DOHH2 (cell line): ENCODE data around the gene RASAL3.

Source experiments
- H3F3A ChIP-seq: fragments of 200-600 bp; sonication (generic), shearing (Covaris generic); 2 replicates; pipeline ENCODE4 v1.6.0; 2016; ENCODE audit warnings: antibody characterized with exemption, mild to moderate bottlenecking; ENCODE audit not compliant: control insufficient read depth, insufficient read depth
- H3K27ac ChIP-seq: fragments of 200-600 bp; sonication (generic); 2 replicates; pipeline ENCODE4 v1.5.1; 2014; ENCODE audit warnings: low read depth, mild to moderate bottlenecking, low read length, moderate library complexity
- H3K27me3 ChIP-seq: fragments of 200-600 bp; sonication (generic); 2 replicates; pipeline ENCODE4 v1.6.1; 2014; ENCODE audit warnings: mild to moderate bottlenecking, low read length, mixed read lengths; ENCODE audit not compliant: control insufficient read depth
- H3K36me3 ChIP-seq: fragments of 200-600 bp; sonication (generic); 2 replicates; pipeline ENCODE4 v1.6.1; 2014; ENCODE audit warnings: mild to moderate bottlenecking, low read length, moderate library complexity, mixed read lengths; ENCODE audit not compliant: control insufficient read depth
- H3K4me1 ChIP-seq: fragments of 200-600 bp; sonication (generic); 2 replicates; pipeline ENCODE4 v1.6.1; 2014; ENCODE audit warnings: mild to moderate bottlenecking, low read length, mixed read lengths; ENCODE audit not compliant: control insufficient read depth
- H3K4me2 ChIP-seq: fragments of 200-600 bp; sonication (generic); 2 replicates; pipeline ENCODE4 v1.6.0; 2014; ENCODE audit warnings: mild to moderate bottlenecking, low read length, moderate library complexity
- H3K4me3 ChIP-seq: fragments of 200-600 bp; sonication (generic); 2 replicates; pipeline ENCODE4 v1.5.1; 2014; ENCODE audit warnings: mild to moderate bottlenecking, low read length, mixed read lengths
- H3K79me2 ChIP-seq: fragments of 200-600 bp; sonication (generic); 2 replicates; pipeline ENCODE4 v1.6.1; 2014; ENCODE audit warnings: mild to moderate bottlenecking, low read length, mixed read lengths; ENCODE audit not compliant: control insufficient read depth
- H3K9me2 ChIP-seq: fragments of 200-600 bp; sonication (generic); replicated peaks from 2 replicates; pipeline ENCODE4 v1.6.1; 2014; ENCODE audit warnings: mild to moderate bottlenecking, low read length, mixed read lengths; ENCODE audit not compliant: control insufficient read depth
- H3K9me3 ChIP-seq: fragments of 200-600 bp; sonication (generic); 2 replicates; pipeline ENCODE4 v1.6.1; 2014; ENCODE audit warnings: antibody characterized with exemption, low read length, mixed read lengths; ENCODE audit not compliant: control insufficient read depth, insufficient read depth
- H4K20me1 ChIP-seq: fragments of 200-600 bp; sonication (generic); 2 replicates; pipeline ENCODE4 v1.6.0; 2014; ENCODE audit warnings: low read depth, mild to moderate bottlenecking, antibody characterized with exemption, low read length, moderate library complexity; ENCODE audit not compliant: control insufficient read depth, insufficient read depth
- EZH2phosphoT487 ChIP-seq: fragments of 200-600 bp; sonication (generic); IDR thresholded peaks from 2 replicates; pipeline ENCODE4 v1.6.1; 2017; ENCODE audit warnings: borderline replicate concordance, mild to moderate bottlenecking, antibody characterized with exemption, low read length, moderate library complexity, mixed read lengths
- TF ChIP-seq, protein P1 (sequence below): fragments of 200-600 bp; sonication (generic); IDR thresholded peaks from one replicate; pipeline ENCODE4 v1.5.1; 2014; ENCODE audit warnings: antibody characterized with exemption, mild to moderate bottlenecking, low read depth, low read length; ENCODE audit not compliant: poor library complexity, severe bottlenecking

RASAL3 gene

DNA sequence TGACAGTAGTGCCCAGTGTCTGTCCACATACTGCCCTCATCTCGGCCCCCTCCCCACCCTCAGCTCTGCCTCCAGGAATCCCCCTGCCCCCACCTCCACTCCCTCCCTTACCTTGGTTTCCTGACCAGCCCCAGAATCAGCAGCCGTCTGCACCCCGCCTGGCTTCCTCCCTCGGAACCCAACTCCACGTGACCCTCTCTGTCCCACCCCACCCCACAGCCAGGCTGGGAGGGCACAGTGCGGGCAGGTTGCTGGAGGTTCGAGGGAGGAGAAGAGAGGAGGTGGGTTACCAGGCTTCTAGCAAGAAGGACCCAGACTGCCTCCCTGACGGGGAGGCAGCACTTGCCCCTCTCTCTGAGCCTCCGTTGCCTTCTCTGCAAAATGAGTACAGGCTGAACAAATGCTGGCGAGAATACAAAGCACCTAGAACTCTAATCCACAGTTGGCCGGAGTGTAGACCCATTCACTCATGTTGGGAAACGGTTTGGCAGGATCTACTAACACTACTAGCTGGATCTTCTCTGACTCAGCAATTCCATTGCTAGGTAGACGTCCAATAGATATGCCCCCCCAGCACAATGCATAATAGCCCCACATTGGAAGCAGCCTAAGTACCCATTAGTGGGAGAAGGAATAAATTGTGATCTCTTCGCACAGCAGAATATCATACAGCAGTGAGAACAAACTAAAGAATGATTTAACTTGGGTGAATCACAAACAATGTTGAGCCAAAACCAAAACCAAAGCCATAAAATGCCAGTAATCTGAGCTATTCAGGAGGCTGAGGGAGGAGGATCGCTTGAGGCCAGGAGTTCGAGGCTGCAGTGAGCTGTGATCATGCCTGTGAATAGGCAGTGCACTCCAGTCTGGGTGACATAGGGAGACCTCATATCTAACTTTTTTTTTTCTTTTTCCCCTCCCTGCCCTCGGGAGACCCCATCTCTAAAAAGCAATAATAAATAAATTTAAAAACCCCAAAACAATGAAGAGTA, at the start of gene RASAL3:
Gene RASAL3 (minus strand): TSS at position 151 of the 992 bp plus-strand sequence. CDS start 186 bp downstream, outside the sequence.
- Histone ChIP-seq H3K4me2 (peak within 1 kb of the TSS; percentile 72), H3K79me2 (peaks cover 15% of the 10 kb centered on the region), H3K27me3 (peaks cover 9% of the 10 kb centered on the region), H3K4me3 (peak within 1 kb of the TSS; percentile 93), H3K27ac (peak within 1 kb of the TSS; percentile 72), H3K4me1 (peaks cover 38% of the 10 kb centered on the region), H3K36me3 (peaks cover 3% of the 10 kb centered on the region), H4K20me1 (no peaks in the 10 kb centered on the region), H3F3A (0 out of 2 replicates have a peak, but pooled peaks cover 5% of the 10 kb centered on the region), H3K9me3 (no peaks in the 10 kb centered on the region), H3K9me2 (no peaks in the 10 kb centered on the region)
- TF ChIP-seq, protein P1, sequence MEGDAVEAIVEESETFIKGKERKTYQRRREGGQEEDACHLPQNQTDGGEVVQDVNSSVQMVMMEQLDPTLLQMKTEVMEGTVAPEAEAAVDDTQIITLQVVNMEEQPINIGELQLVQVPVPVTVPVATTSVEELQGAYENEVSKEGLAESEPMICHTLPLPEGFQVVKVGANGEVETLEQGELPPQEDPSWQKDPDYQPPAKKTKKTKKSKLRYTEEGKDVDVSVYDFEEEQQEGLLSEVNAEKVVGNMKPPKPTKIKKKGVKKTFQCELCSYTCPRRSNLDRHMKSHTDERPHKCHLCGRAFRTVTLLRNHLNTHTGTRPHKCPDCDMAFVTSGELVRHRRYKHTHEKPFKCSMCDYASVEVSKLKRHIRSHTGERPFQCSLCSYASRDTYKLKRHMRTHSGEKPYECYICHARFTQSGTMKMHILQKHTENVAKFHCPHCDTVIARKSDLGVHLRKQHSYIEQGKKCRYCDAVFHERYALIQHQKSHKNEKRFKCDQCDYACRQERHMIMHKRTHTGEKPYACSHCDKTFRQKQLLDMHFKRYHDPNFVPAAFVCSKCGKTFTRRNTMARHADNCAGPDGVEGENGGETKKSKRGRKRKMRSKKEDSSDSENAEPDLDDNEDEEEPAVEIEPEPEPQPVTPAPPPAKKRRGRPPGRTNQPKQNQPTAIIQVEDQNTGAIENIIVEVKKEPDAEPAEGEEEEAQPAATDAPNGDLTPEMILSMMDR, result no peak
- no peak for TF ChIP-seq EZH2phosphoT487

GRCh38 chr19:15511671-15512424, 47.5 kb upstream of the RASAL3 start:
- Histone ChIP-seq H3K4me1 (no peaks in the 10 kb centered on the region), H4K20me1 (no peaks in the 10 kb centered on the region), H3K27ac (no peak overlapping the region), H3K4me2 (no peak overlapping the region), H3K27me3 (no peaks in the 10 kb centered on the region), H3K4me3 (no peak overlapping the region), H3F3A (no peaks in the 10 kb centered on the region), H3K36me3 (no peaks in the 10 kb centered on the region), H3K79me2 (no peaks in the 10 kb centered on the region), H3K9me2 (no peaks in the 10 kb centered on the region), H3K9me3 (peaks cover 7% of the 10 kb centered on the region; the same call in 1 of the 2 replicates)
- TF ChIP-seq EZH2phosphoT487, result no peak
- TF ChIP-seq, protein P1, result no peak

- Histone ChIP-seq H3K27me3 (no peaks in the 10 kb centered on the region), H3K36me3 (no peaks in the 10 kb centered on the region), H3K79me2 (no peaks in the 10 kb centered on the region), H3K4me3 (no peak within 1 kb of the TSS), H3K4me1 (no peaks in the 10 kb centered on the region), H4K20me1 (no peaks in the 10 kb centered on the region), H3K4me2 (no peak within 1 kb of the TSS), H3K27ac (no peak within 1 kb of the TSS), H3K9me3 (no peaks in the 10 kb centered on the region), H3K9me2 (no peaks in the 10 kb centered on the region), H3F3A (no peaks in the 10 kb centered on the region)
- TF ChIP-seq, protein P1, result no peak
These were observed 43.8 kb upstream of the RASAL3 start, which contains the start of gene CYP4F22 for GRCh38 chr19:15508035-15508710. Gene CYP4F22, plus strand, starts transcription at chr19:15508525. Its CDS starts 16,812 bp downstream, at chr19:15525337.
